MCF 10A (cell line): ENCODE measurements around the gene SPHKAP. TPM values are rescaled to one million over a fixed set of nuclear protein-coding genes. Genes with fewer than 3 reads are reported as not detected.
A peak's percentile ranks its signal among the peaks of the same experiment; 100 is the strongest.

Experiments
- BruUV-seq: library from RNA; stranded (reverse); fragments of 400-500 nt; replicated peaks from 2 replicates; lab custom pipeline; 2021; lab: Mats Ljungman, UMichigan
- CTCF ChIA-PET: fragments of 300-600 bp; sonication (Branson Sonifier 250); formaldehyde crosslinking; extraction: SDS; loops from one replicate; lab custom pipeline; 2021; ENCODE audit warnings: antibody characterized with exemption, inconsistent platforms; lab: Yijun Ruan, JAX
- POLR2A ChIA-PET: fragments of 300-600, 350-650 bp; sonication (Branson Sonifier 250); formaldehyde crosslinking; extraction: SDS; loops from one replicate; lab custom pipeline; 2020; ENCODE audit warnings: antibody characterized with exemption, inconsistent platforms; lab: Yijun Ruan, JAX
- DNase-seq: peaks from one replicate; pipeline ENCODE4 v3.0.0-alpha.2; 2018; ENCODE audit not compliant: unreplicated experiment
- H3K27ac Mint-ChIP-seq: one replicate; pipeline ENCODE4 v1.8.0; 2022; ENCODE audit warnings: mild to moderate bottlenecking, low read depth, mixed read lengths; ENCODE audit not compliant: unreplicated experiment
- H3K27me3 Mint-ChIP-seq: one replicate; pipeline ENCODE4 v1.8.0; 2022; ENCODE audit warnings: mixed read lengths; ENCODE audit not compliant: insufficient read depth, unreplicated experiment
- H3K36me3 Mint-ChIP-seq: one replicate; pipeline ENCODE4 v1.8.0; 2022; ENCODE audit warnings: mild to moderate bottlenecking, moderate library complexity, mixed read lengths; ENCODE audit not compliant: insufficient read depth, unreplicated experiment
- H3K4me1 Mint-ChIP-seq: one replicate; pipeline ENCODE4 v1.8.0; 2022; ENCODE audit warnings: mixed read lengths; ENCODE audit not compliant: insufficient read depth, unreplicated experiment
- H3K4me3 Mint-ChIP-seq: one replicate; pipeline ENCODE4 v1.8.0; 2022; ENCODE audit warnings: mild to moderate bottlenecking, moderate library complexity, mixed read lengths; ENCODE audit not compliant: unreplicated experiment
- H3K9me3 Mint-ChIP-seq: one replicate; pipeline ENCODE4 v1.8.0; 2022; ENCODE audit warnings: mixed read lengths; ENCODE audit not compliant: unreplicated experiment
- intact Hi-C: fragments of 100-400 bp; cut with micrococcal nuclease; formaldehyde crosslinking; loops from 2 replicates; pipeline ENCODE4 v1.14.1; 2022
- total RNA-seq: library from RNA; stranded (reverse); gene quantifications from 2 replicates; pipeline ENCODE4 v1.2.3, GENCODE V29; 2022
- TF ChIP-seq, protein P1 (sequence below): fragments of 200-600 bp; IDR thresholded peaks from one replicate; pipeline ENCODE4 v1.8.0; 2022; ENCODE audit warnings: antibody characterized with exemption, mild to moderate bottlenecking; ENCODE audit not compliant: unreplicated experiment

The SPHKAP gene
- total RNA-seq, 1 experiment from 2014 or later, result not detected

DNA sequence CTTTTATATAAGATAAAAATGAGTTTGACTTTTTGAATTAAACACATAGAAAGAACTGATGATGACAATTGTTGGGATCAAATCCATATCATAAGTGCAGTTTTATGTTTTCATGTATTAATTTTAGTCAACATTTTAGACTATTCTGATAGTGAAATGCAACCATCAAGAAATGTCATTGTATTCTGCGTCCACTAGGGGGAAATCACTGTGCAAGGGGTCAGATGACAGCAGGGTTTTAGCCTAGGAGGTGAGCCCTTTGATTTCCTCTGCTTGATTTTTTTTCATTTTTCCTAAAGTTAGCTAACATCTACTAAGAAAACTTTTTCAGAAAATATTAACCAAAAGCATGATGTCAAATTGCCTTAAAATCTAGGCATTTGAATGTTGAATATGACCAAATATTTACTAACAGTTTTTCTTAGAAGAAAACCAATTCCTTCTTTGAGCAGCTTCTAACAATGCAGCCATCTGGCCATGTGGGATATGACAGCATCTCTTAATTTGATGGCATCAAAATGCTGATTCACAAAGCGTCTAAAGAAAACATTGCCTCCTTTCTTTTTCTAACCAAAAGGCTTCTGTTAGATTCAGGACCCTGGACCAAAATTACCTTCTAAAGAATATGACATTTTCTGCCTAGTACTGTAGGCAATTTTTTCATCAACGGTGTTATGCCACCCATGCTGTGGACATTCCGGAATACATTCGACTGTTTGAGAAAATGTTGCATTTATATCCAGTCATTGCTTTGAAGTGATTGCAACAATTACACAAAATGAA, 141.5 kb downstream of the SPHKAP start:
- no peak overlapping the region for H3K4me3 Mint-ChIP-seq
- POLR2A ChIA-PET, result interaction anchor here (0.6 kb wide), 2 partner anchors 223 to 812 kb away, joined by 3 read pairs; no protein-coding TSS in a partner anchor
- CTCF ChIA-PET, result interaction anchor here (0.6 to 3.0 kb wide), 22 partner anchors 9 to 639 kb away, joined by 3 to 17 read pairs (median 3); no protein-coding TSS in a partner anchor
- intact Hi-C loops, result loop anchor here (10.0 kb wide), 1 partner anchor 275 kb away; no protein-coding TSS in a partner anchor
- TF ChIP-seq, protein P1, sequence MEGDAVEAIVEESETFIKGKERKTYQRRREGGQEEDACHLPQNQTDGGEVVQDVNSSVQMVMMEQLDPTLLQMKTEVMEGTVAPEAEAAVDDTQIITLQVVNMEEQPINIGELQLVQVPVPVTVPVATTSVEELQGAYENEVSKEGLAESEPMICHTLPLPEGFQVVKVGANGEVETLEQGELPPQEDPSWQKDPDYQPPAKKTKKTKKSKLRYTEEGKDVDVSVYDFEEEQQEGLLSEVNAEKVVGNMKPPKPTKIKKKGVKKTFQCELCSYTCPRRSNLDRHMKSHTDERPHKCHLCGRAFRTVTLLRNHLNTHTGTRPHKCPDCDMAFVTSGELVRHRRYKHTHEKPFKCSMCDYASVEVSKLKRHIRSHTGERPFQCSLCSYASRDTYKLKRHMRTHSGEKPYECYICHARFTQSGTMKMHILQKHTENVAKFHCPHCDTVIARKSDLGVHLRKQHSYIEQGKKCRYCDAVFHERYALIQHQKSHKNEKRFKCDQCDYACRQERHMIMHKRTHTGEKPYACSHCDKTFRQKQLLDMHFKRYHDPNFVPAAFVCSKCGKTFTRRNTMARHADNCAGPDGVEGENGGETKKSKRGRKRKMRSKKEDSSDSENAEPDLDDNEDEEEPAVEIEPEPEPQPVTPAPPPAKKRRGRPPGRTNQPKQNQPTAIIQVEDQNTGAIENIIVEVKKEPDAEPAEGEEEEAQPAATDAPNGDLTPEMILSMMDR, result peak; percentile 63
- no peak overlapping the region for H3K27ac Mint-ChIP-seq
- no peaks in the 10 kb centered on the region for H3K36me3 Mint-ChIP-seq
- H3K9me3 Mint-ChIP-seq, result no peaks in the 10 kb centered on the region
- no peaks in the 10 kb centered on the region for H3K27me3 Mint-ChIP-seq
- no TSS peak for BruUV-seq
- peak; percentile 56 for DNase-seq
- no peaks in the 10 kb centered on the region for H3K4me1 Mint-ChIP-seq

DNA sequence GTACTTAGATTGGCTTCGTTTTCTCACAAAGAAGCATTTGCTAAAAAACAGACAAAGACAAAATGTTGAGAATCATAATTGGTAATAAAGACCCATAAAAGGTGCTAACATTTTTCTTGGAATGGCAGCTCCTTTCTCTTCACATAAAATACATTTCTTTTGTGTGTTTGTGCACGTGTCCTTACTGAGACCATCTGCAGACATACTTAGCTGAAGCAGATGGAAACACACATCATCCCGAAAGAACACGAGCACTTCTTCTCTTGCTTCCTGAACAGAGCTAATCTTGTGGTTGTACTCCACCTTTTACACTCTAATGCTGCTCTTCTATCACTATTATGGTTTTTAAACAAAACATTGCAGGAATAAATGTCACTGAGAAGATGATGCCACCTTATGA, 142.5 kb downstream of the SPHKAP start:
- intact Hi-C loops, result no loop called here
- DNase-seq, result no peak
- CTCF ChIA-PET, result interaction anchor here (0.6 to 3.0 kb wide), 8 partner anchors 10 to 617 kb away, joined by 3 to 17 read pairs (median 5); no protein-coding TSS in a partner anchor
- Mint-ChIP-seq H3K4me1 (no peaks in the 10 kb centered on the region), H3K4me3 (no peak overlapping the region), H3K36me3 (no peaks in the 10 kb centered on the region), H3K27me3 (no peaks in the 10 kb centered on the region), H3K27ac (no peak overlapping the region), H3K9me3 (no peaks in the 10 kb centered on the region)
- BruUV-seq, result no TSS peak
- TF ChIP-seq, protein P1, result no peak
- POLR2A ChIA-PET, result interaction anchor here (0.6 kb wide), 1 partner anchor 154 kb away, joined by 3 read pairs; no protein-coding TSS in a partner anchor

DNA sequence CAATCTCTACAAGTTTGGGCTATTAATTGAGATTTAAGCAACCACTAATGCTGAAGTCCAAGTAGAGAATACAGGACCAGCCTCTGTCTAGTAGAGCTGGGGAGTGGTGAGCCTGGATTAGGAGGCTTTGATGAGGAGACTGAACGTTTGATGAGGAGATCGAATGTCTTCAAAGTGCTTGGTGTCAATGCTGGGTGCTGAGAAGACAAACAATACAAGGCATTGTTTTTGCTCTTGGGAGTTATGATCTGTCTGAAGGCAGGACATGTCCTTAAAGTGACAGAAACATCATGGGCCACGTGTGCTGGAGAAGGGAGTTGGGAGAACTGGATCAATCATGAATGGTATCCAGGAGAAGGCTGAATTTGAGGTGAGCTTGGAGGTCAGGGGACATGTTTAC, 143.6 kb downstream of the SPHKAP start:
- CTCF ChIA-PET, result interaction anchor here (0.6 to 3.0 kb wide), 5 partner anchors 8 to 608 kb away, joined by 3 to 17 read pairs (median 4); no protein-coding TSS in a partner anchor
- Mint-ChIP-seq H3K36me3 (no peaks in the 10 kb centered on the region), H3K27ac (no peak overlapping the region), H3K27me3 (no peaks in the 10 kb centered on the region), H3K4me3 (no peak overlapping the region), H3K4me1 (no peaks in the 10 kb centered on the region), H3K9me3 (no peaks in the 10 kb centered on the region)
- POLR2A ChIA-PET, result no interaction called here
- intact Hi-C loops, result no loop called here
- TF ChIP-seq, protein P1, result no peak
- BruUV-seq, result no TSS peak
- no peak for DNase-seq

DNA sequence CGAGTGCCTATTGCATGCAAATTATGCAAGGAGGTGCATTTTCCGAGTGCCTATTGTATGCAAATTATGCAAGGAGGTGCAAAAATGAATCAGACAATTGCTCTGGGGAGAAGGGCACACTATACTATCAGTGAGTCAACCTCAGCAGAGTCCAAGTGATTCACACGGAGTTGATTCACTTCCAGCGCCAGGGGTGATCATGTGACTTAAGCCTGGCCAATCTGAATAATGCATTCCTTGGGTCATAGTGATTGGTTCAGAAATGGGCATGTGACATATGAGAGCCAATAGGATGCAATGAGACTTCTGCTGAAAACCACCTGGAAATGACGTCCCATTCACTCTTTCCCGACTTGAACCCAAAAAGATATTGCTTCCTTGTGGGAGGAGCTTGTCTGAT, 157.9 kb downstream of the SPHKAP start:
- TF ChIP-seq, protein P1, result no peak
- no peaks in the 10 kb centered on the region for H3K9me3 Mint-ChIP-seq
- H3K4me1 Mint-ChIP-seq, result no peaks in the 10 kb centered on the region
- intact Hi-C loops, result no loop called here
- no peak overlapping the region for H3K4me3 Mint-ChIP-seq
- ChIA-PET CTCF (interaction anchor here (0.6 kb wide), 2 partner anchors 17 to 617 kb away, joined by 3 read pairs; no protein-coding TSS in a partner anchor), POLR2A (interaction anchor here (0.6 kb wide), 2 partner anchors 473 to 608 kb away, joined by 4 read pairs; no protein-coding TSS in a partner anchor)
- H3K27ac Mint-ChIP-seq, result no peak overlapping the region
- DNase-seq, result peak; percentile 49
- no peaks in the 10 kb centered on the region for H3K27me3 Mint-ChIP-seq
- no peaks in the 10 kb centered on the region for H3K36me3 Mint-ChIP-seq
- no TSS peak for BruUV-seq
